Endodermal cell (in vitro differentiated cells): ENCODE measurements around the gene ERCC3. TPM values are rescaled to one million over a fixed set of nuclear protein-coding genes. Genes with fewer than 3 reads are reported as not detected.
A peak's percentile ranks its signal among the peaks of the same experiment; 100 is the strongest.

Experiments
- DNase-seq: peaks from one replicate; pipeline ENCODE4 v3.0.0-alpha.2; 2017
- H3K27ac ChIP-seq: 2 replicates; pipeline ENCODE4 v1.5.1; 2013; ENCODE audit warnings: mild to moderate bottlenecking, low read depth, low read length, moderate library complexity
- H3K27me3 ChIP-seq: 2 replicates; pipeline ENCODE4 v1.6.1; 2013; ENCODE audit warnings: mild to moderate bottlenecking, low read length, moderate library complexity; ENCODE audit not compliant: insufficient read depth, control insufficient read depth, poor library complexity, severe bottlenecking
- H3K36me3 ChIP-seq: 2 replicates; pipeline ENCODE4 v1.7.0; 2013; ENCODE audit warnings: mild to moderate bottlenecking, low read length, moderate library complexity; ENCODE audit not compliant: control insufficient read depth, insufficient read depth
- H3K4me1 ChIP-seq: one replicate; pipeline ENCODE4 v1.7.0; 2013; ENCODE audit warnings: low read length; ENCODE audit not compliant: control insufficient read depth, insufficient read depth
- H3K4me3 ChIP-seq: 2 replicates; pipeline ENCODE4 v1.5.1; 2013; ENCODE audit warnings: mild to moderate bottlenecking, low read length, moderate library complexity
- H3K9ac ChIP-seq: 2 replicates; pipeline ENCODE4 v1.6.1; 2013; ENCODE audit warnings: mild to moderate bottlenecking, low read length, moderate library complexity; ENCODE audit not compliant: poor library complexity, severe bottlenecking; ENCODE audit errors: extremely low read depth
- H3K9me3 ChIP-seq: 2 replicates; pipeline ENCODE4 v1.6.1; 2013; ENCODE audit warnings: mild to moderate bottlenecking, low read length, moderate library complexity; ENCODE audit not compliant: control insufficient read depth
- H3K27ac Mint-ChIP-seq: 2 replicates; pipeline ENCODE4 v1.8.0; 2020; ENCODE audit warnings: mixed read lengths
- H3K27me3 Mint-ChIP-seq: 2 replicates; pipeline ENCODE4 v1.8.0; 2021; ENCODE audit warnings: mild to moderate bottlenecking, mixed read lengths; ENCODE audit not compliant: insufficient read depth
- H3K36me3 Mint-ChIP-seq: 2 replicates; pipeline ENCODE4 v1.8.0; 2020; ENCODE audit warnings: low read depth, mixed read lengths
- H3K4me1 Mint-ChIP-seq: 2 replicates; pipeline ENCODE4 v1.8.0; 2020; ENCODE audit warnings: mixed read lengths
- H3K4me3 Mint-ChIP-seq: 2 replicates; pipeline ENCODE4 v1.8.0; 2020; ENCODE audit warnings: mild to moderate bottlenecking, moderate library complexity, mixed read lengths
- H3K9me3 Mint-ChIP-seq: 2 replicates; pipeline ENCODE4 v1.8.0; 2020; ENCODE audit warnings: mild to moderate bottlenecking, mixed read lengths
- CTCF ChIP-seq: fragments of 200-600 bp; sonication (generic); conservative IDR thresholded peaks from 2 replicates; pipeline ENCODE4 v1.5.0; 2021; ENCODE audit warnings: antibody characterized with exemption, mild to moderate bottlenecking
- WGBS, 2 experiments: methylation state at CpG; one replicate each; pipeline versions ENCODE4 v1.1.5 to v1.1.7; 2013; ENCODE audit warnings: missing lambda C conversion rate in 2 of 2, mixed read lengths in 1 of 2; ENCODE audit not compliant: insufficient coverage in 1 of 2, insufficient read length in 1 of 2; 5-methylcytosine and 5-hydroxymethylcytosine counted together
- total RNA-seq, 2 donors: library from RNA; stranded (reverse); fragmentation: NEBNext Ultra II Directional in 1 of 2; extraction: Animal tissue kit (Norgen Biotek cat#: 25700) in 1 of 2; gene quantifications; 2 replicates in 1 of 2; 3 replicates in 1 of 2; pipeline ENCODE4 v1.2.1, GENCODE V29; 2021

Gene ERCC3
- total RNA-seq, 2 donors from 2014 or later: 64.5 to 72.6 TPM

- Histone ChIP-seq H3K27ac (no peak overlapping the region), H3K36me3 (peaks cover 40% of the 10 kb centered on the region), H3K9ac (no peak overlapping the region), H3K4me3 (no peak overlapping the region), H3K27me3 (no peaks in the 10 kb centered on the region), H3K4me1 (no peaks in the 10 kb centered on the region), H3K9me3 (no peaks in the 10 kb centered on the region)
- H3K36me3 Mint-ChIP-seq: peaks cover 3% of the 10 kb centered on the region
- TF ChIP-seq CTCF: no peak
- no peak for DNase-seq
- no peaks in the 10 kb centered on the region for H3K9me3 Mint-ChIP-seq
- no peaks in the 10 kb centered on the region for H3K4me1 Mint-ChIP-seq
- H3K4me3 Mint-ChIP-seq: no peak overlapping the region
- 91 to 100% methylated on average over 1 to 3 of the region's 4 CpGs for WGBS, 2 experiments
- H3K27me3 Mint-ChIP-seq: no peaks in the 10 kb centered on the region
- no peak overlapping the region for H3K27ac Mint-ChIP-seq
Observed at GRCh38 chr2:127305990-127306585, 12.1 kb upstream of the ERCC3 start.

GRCh38 chr2:127302168-127302567 is 8.2 kb upstream of the ERCC3 start:
- WGBS, 2 experiments: 80 to 87% methylated on average over 1 of the region's 1 CpG
- TF ChIP-seq CTCF: no peak
- no peaks in the 10 kb centered on the region for H3K9me3 Mint-ChIP-seq

DNA sequence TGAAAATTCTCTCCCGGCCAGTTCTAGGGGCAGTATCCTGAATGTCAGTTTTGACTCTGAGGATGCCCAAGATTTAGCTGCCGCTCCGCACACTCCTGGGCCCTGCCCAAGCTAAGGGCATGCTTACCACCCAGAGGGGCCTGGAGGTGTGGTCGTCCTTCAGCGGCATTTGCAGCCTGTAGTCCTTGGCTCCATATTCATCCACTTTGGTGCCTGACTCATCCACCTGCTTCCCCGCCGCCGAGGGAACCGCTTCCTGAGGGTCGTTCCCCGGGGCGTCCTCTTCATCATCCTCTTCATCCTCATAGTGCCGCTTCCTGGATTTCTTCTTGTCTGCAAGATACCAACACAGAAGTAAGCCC is 577 bp downstream of the ERCC3 start:
- peak overlapping the region; percentile 94 for H3K27ac Mint-ChIP-seq
- peak overlapping the region; percentile 75 for H3K4me3 Mint-ChIP-seq
- Histone ChIP-seq H3K9ac (peak overlapping the region; percentile 83), H3K27ac (no peak overlapping the region), H3K36me3 (peaks cover 44% of the 10 kb centered on the region), H3K4me3 (peak overlapping the region; percentile 94), H3K4me1 (no peaks in the 10 kb centered on the region), H3K27me3 (no peaks in the 10 kb centered on the region), H3K9me3 (no peaks in the 10 kb centered on the region)
- H3K27me3 Mint-ChIP-seq: no peaks in the 10 kb centered on the region
- H3K36me3 Mint-ChIP-seq: peaks cover 38% of the 10 kb centered on the region
- H3K4me1 Mint-ChIP-seq: peaks cover 9% of the 10 kb centered on the region
- WGBS, 2 experiments: 18 to 20% methylated on average over 12 to 13 of the region's 13 CpGs
- TF ChIP-seq CTCF: no peak
- peak; percentile 58 for DNase-seq
- H3K9me3 Mint-ChIP-seq: no peaks in the 10 kb centered on the region

More at GRCh38 chr2:127302168-127302567, 8.2 kb upstream of the ERCC3 start:
- no peak overlapping the region for H3K9ac ChIP-seq
- no peak overlapping the region for H3K4me3 ChIP-seq
- no peak overlapping the region for H3K27ac Mint-ChIP-seq
- no peaks in the 10 kb centered on the region for H3K27me3 Mint-ChIP-seq
- H3K36me3 ChIP-seq: peaks cover 24% of the 10 kb centered on the region
- no peaks in the 10 kb centered on the region for H3K4me1 Mint-ChIP-seq
- H3K9me3 ChIP-seq: no peaks in the 10 kb centered on the region
- H3K36me3 Mint-ChIP-seq: peaks cover 3% of the 10 kb centered on the region
- H3K27ac ChIP-seq: no peak overlapping the region
- H3K27me3 ChIP-seq: no peaks in the 10 kb centered on the region
- H3K4me3 Mint-ChIP-seq: no peak overlapping the region
- no peak for DNase-seq
- H3K4me1 ChIP-seq: no peaks in the 10 kb centered on the region
